GM12873 (cell line): ENCODE measurements around the gene BBIP1.

Source experiments
- CTCF ChIP-seq: IDR thresholded peaks from 2 replicates; pipeline ENCODE4 v1.5.1; 2012; ENCODE audit warnings: low read depth, mild to moderate bottlenecking, moderate library complexity, low read length, control low read depth; ENCODE audit not compliant: insufficient read depth; ENCODE audit errors: missing control alignments

Gene BBIP1

DNA sequence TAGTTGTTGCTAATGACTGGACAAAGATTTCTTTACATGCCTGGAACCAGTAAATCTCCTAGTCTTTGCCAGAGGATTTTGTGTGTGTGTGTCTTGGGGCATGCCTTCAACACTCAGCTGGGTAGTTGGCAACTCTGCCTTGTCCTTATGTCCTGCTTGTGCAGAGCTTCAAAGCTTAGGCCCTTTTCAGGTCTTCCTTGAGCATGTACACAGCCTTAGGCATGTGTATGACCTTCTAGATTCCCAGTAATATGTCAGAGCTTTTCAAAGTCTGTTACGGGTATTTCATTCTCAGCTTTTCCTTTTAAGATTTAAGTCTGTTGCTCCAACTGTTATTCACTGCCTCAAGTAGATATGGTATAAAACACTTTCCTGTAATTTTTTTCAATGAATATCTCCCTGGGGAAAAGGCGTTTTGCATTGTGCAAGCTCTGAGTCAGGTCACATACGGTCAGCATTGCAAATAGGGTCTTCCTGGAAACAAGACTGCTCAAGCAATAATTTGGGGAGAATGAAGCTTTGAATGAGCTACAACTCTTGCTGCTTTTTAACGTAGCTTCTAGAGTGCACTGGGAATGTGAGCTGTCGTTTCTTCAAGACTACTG is 25.9 kb upstream of the BBIP1 start:
- no peak for TF ChIP-seq CTCF

DNA sequence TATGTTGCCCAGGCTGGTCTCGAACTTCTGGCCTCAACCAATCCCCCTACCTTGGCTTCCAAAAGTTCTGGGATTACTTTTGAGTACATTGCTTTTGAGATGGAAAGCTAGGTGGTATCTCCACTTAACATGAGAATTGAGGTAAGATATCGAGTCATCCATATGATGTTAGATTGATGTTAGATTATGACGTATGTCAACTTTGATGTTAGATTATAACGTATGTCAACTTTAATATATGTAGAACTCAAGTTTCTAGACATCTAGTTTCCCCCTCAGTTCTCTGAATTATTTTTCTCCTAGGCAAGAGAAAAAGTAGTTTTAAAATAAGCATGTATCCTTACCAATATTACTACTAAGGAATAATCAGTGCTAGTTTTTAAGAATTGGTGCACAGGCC is 20.4 kb upstream of the BBIP1 start:
- no peak for TF ChIP-seq CTCF

DNA sequence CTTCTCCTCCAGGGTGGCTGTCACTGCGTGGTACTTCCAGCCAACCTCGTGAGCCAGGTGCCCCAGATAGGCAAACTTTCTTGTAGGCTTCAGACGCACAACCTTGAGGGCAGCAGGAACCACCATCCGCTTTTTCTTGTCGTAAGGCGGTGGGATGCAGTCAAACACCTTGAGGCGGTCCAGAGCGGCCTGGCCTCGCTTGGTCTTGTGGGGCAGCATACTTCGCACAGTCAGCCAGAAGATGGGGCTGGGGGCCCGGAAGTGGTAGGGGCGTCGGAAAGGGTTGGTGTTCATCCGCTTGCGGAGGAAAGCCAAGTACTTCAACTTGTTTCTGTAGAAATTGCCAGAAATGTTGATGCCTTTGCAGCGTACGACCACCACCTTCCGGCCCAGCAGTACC is 17.8 kb upstream of the BBIP1 start:
- no peak for TF ChIP-seq CTCF

DNA sequence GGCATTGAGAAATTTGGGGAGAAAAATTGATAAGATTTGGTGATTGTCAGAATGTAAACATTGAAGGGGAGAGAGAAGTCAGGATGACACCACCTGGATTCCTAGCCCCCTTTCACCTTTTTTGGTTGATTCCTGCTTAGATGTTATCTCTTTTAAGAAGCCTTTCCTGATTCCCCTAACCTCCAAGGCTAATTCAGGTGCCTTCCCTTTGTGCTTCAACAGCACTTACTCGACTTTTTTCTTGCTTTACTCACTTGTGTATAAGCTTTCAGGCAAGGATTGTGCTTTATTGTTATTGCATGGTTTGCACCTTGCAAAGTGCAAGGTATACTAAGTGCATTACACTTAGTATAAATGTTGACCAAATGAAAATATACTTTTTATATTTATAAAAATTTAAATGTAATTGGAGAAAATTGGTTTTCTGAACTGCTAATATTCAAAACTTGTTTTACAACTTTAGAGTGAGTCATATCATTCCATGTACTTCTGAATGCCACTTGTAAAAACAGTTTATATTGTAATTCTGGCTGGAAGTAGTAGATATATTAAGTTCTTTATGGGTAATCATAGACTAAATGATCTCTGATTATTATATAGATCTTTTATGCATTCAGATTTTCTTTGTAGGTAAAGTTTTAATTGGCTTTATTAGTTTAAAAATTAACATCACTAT is 13.7 kb upstream of the BBIP1 start:
- TF ChIP-seq CTCF, result no peak

DNA sequence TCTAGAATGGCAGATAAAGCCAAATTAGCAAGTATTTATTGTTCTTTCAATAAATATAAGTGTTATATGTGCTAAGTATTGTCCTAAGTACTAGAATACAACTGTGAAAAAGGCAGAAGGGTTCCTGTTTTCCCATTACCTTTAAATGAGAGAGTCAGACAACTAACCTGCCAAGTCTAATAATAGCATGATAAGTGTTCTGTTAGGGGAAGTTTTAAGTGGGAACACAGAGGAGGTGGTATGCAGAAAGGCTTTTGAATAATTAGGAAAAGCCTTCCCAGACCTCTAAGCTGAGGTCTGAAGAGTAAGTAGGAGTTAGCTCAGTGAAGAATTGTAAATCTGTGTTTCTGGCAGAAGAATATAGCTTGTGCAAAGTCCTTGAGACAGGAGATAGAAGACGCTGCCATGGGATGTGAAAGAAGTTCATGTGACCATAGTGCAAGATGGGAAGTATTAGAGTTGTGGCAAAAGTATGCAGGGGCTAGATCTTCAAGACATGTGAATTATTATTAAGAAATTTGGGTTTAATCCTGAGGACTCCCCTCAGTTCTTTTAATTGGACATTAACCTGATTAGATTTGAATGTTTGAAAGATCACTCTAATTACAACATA is 12.9 kb upstream of the BBIP1 start:
- no peak for TF ChIP-seq CTCF

- TF ChIP-seq CTCF, result no peak
Observed at GRCh38 chr10:110927461-110927860, 8.5 kb upstream of the BBIP1 start.

- no peak for TF ChIP-seq CTCF
Observed at GRCh38 chr10:110923856-110924493, 5.0 kb upstream of the BBIP1 start.
